ENCODE measurements around the gene OSBPL3. TPM values are rescaled to one million over a fixed set of nuclear protein-coding genes. Genes with fewer than 3 reads are reported as not detected.

The OSBPL3 gene
- total RNA-seq, 1 donor = 9.3 TPM

- Histone ChIP-seq H3K9me3 (ENCODE audit: low read depth, low read length) (no peaks in the 10 kb centered on the region), H3K27me3 (ENCODE audit: insufficient read depth, low read length) (no peaks in the 10 kb centered on the region), H3K4me3 (ENCODE audit: low read length) (no peak overlapping the region), H3K4me1 (ENCODE audit: insufficient read depth, low read length) (peaks cover 44% of the 10 kb centered on the region)
Observed at GRCh38 chr7:24821754-24822054, 158.3 kb downstream of the OSBPL3 start.

GRCh38 chr7:24821045-24821753, 158.8 kb downstream of the OSBPL3 start:
- no peaks in the 10 kb centered on the region for H3K27me3 ChIP-seq (ENCODE audit: insufficient read depth, low read length)
- H3K9me3 ChIP-seq (ENCODE audit: low read depth, low read length) = no peaks in the 10 kb centered on the region
- H3K4me1 ChIP-seq (ENCODE audit: insufficient read depth, low read length) = peaks cover 39% of the 10 kb centered on the region
- H3K4me3 ChIP-seq (ENCODE audit: low read length) = no peak overlapping the region

GRCh38 chr7:24820730-24821044, 159.3 kb downstream of the OSBPL3 start:
- Histone ChIP-seq H3K4me3 (ENCODE audit: low read length) (no peak overlapping the region), H3K9me3 (ENCODE audit: low read depth, low read length) (no peaks in the 10 kb centered on the region), H3K27me3 (ENCODE audit: insufficient read depth, low read length) (no peaks in the 10 kb centered on the region), H3K4me1 (ENCODE audit: insufficient read depth, low read length) (peaks cover 34% of the 10 kb centered on the region)

GRCh38 chr7:24819916-24820689, 159.9 kb downstream of the OSBPL3 start:
- Histone ChIP-seq H3K4me1 (ENCODE audit: insufficient read depth, low read length) (peaks cover 28% of the 10 kb centered on the region), H3K9me3 (ENCODE audit: low read depth, low read length) (no peaks in the 10 kb centered on the region), H3K27me3 (ENCODE audit: insufficient read depth, low read length) (no peaks in the 10 kb centered on the region), H3K4me3 (ENCODE audit: low read length) (no peak overlapping the region)

GRCh38 chr7:24817339-24817738, 162.6 kb downstream of the OSBPL3 start:
- Histone ChIP-seq H3K4me1 (ENCODE audit: insufficient read depth, low read length) (peaks cover 23% of the 10 kb centered on the region), H3K4me3 (ENCODE audit: low read length) (no peak overlapping the region), H3K9me3 (ENCODE audit: low read depth, low read length) (no peaks in the 10 kb centered on the region), H3K27me3 (ENCODE audit: insufficient read depth, low read length) (no peaks in the 10 kb centered on the region)

- H3K9me3 ChIP-seq (ENCODE audit: low read depth, low read length) = no peaks in the 10 kb centered on the region
- H3K27me3 ChIP-seq (ENCODE audit: insufficient read depth, low read length) = no peaks in the 10 kb centered on the region
- no peak overlapping the region for H3K4me3 ChIP-seq (ENCODE audit: low read length)
- H3K4me1 ChIP-seq (ENCODE audit: insufficient read depth, low read length) = peaks cover 21% of the 10 kb centered on the region
Observed at GRCh38 chr7:24816868-24817267, 163.1 kb downstream of the OSBPL3 start.

GRCh38 chr7:24812305-24812945, 167.6 kb downstream of the OSBPL3 start:
- no peaks in the 10 kb centered on the region for H3K4me1 ChIP-seq (ENCODE audit: insufficient read depth, low read length)
- H3K27me3 ChIP-seq (ENCODE audit: insufficient read depth, low read length) = no peaks in the 10 kb centered on the region
- H3K4me3 ChIP-seq (ENCODE audit: low read length) = no peak overlapping the region
- H3K9me3 ChIP-seq (ENCODE audit: low read depth, low read length) = no peaks in the 10 kb centered on the region

GRCh38 chr7:24808518-24808917, 171.5 kb downstream of the OSBPL3 start:
- H3K4me3 ChIP-seq (ENCODE audit: low read length) = no peak overlapping the region
- no peaks in the 10 kb centered on the region for H3K4me1 ChIP-seq (ENCODE audit: insufficient read depth, low read length)

GRCh38 chr7:24802300-24802699, 177.7 kb downstream of the OSBPL3 start:
- no peaks in the 10 kb centered on the region for H3K9me3 ChIP-seq (ENCODE audit: low read depth, low read length)
- H3K4me1 ChIP-seq (ENCODE audit: insufficient read depth, low read length) = no peaks in the 10 kb centered on the region

More at GRCh38 chr7:24808518-24808917, 171.5 kb downstream of the OSBPL3 start:
- Histone ChIP-seq H3K27me3 (ENCODE audit: insufficient read depth, low read length) (no peaks in the 10 kb centered on the region), H3K9me3 (ENCODE audit: low read depth, low read length) (no peaks in the 10 kb centered on the region)

GRCh38 chr7:24801883-24802282, 178.1 kb downstream of the OSBPL3 start:
- H3K9me3 ChIP-seq (ENCODE audit: low read depth, low read length) = no peaks in the 10 kb centered on the region
- no peaks in the 10 kb centered on the region for H3K27me3 ChIP-seq (ENCODE audit: insufficient read depth, low read length)
- H3K4me1 ChIP-seq (ENCODE audit: insufficient read depth, low read length) = no peaks in the 10 kb centered on the region
- no peak overlapping the region for H3K4me3 ChIP-seq (ENCODE audit: low read length)

More at GRCh38 chr7:24802300-24802699, 177.7 kb downstream of the OSBPL3 start:
- no peaks in the 10 kb centered on the region for H3K27me3 ChIP-seq (ENCODE audit: insufficient read depth, low read length)
- no peak overlapping the region for H3K4me3 ChIP-seq (ENCODE audit: low read length)

GRCh38 chr7:24800667-24801066, 179.3 kb downstream of the OSBPL3 start:
- H3K27me3 ChIP-seq (ENCODE audit: insufficient read depth, low read length) = no peaks in the 10 kb centered on the region
- no peaks in the 10 kb centered on the region for H3K9me3 ChIP-seq (ENCODE audit: low read depth, low read length)
- H3K4me1 ChIP-seq (ENCODE audit: insufficient read depth, low read length) = no peaks in the 10 kb centered on the region
- no peak overlapping the region for H3K4me3 ChIP-seq (ENCODE audit: low read length)

- no peaks in the 10 kb centered on the region for H3K27me3 ChIP-seq (ENCODE audit: insufficient read depth, low read length)
- no peaks in the 10 kb centered on the region for H3K9me3 ChIP-seq (ENCODE audit: low read depth, low read length)
- H3K4me1 ChIP-seq (ENCODE audit: insufficient read depth, low read length) = no peaks in the 10 kb centered on the region
- H3K4me3 ChIP-seq (ENCODE audit: low read length) = no peak overlapping the region
Observed at GRCh38 chr7:24800073-24800472, 179.9 kb downstream of the OSBPL3 start.

- no peak overlapping the region for H3K4me3 ChIP-seq (ENCODE audit: low read length)
- no peaks in the 10 kb centered on the region for H3K9me3 ChIP-seq (ENCODE audit: low read depth, low read length)
- no peaks in the 10 kb centered on the region for H3K27me3 ChIP-seq (ENCODE audit: insufficient read depth, low read length)
- no peaks in the 10 kb centered on the region for H3K4me1 ChIP-seq (ENCODE audit: insufficient read depth, low read length)
Observed at GRCh38 chr7:24799506-24799905, 180.5 kb downstream of the OSBPL3 start.

GRCh38 chr7:24798261-24798660, 181.7 kb downstream of the OSBPL3 start:
- Histone ChIP-seq H3K27me3 (ENCODE audit: insufficient read depth, low read length) (no peaks in the 10 kb centered on the region), H3K4me3 (ENCODE audit: low read length) (no peak overlapping the region), H3K9me3 (ENCODE audit: low read depth, low read length) (no peaks in the 10 kb centered on the region), H3K4me1 (ENCODE audit: insufficient read depth, low read length) (peaks cover 8% of the 10 kb centered on the region)

- no peaks in the 10 kb centered on the region for H3K27me3 ChIP-seq (ENCODE audit: insufficient read depth, low read length)
Observed at GRCh38 chr7:24797270-24797669, 182.7 kb downstream of the OSBPL3 start.

More at GRCh38 chr7:24797270-24797669, 182.7 kb downstream of the OSBPL3 start:
- Histone ChIP-seq H3K4me1 (ENCODE audit: insufficient read depth, low read length) (peaks cover 8% of the 10 kb centered on the region), H3K4me3 (ENCODE audit: low read length) (no peak overlapping the region), H3K9me3 (ENCODE audit: low read depth, low read length) (no peaks in the 10 kb centered on the region)
